NCI-H526 (cell line): ENCODE results near the gene HDAC4.
"Not testable (repeated sequence)": the region's sequence is repeated elsewhere in the genome, so short reads cannot be mapped to it uniquely, and the experiment has no call there.

Experiments used
- DNase-seq, 2 experiments: peaks; one replicate each; lab custom pipeline; 2025; lab: John Stamatoyannopoulos, UW

HDAC4 gene

DNA sequence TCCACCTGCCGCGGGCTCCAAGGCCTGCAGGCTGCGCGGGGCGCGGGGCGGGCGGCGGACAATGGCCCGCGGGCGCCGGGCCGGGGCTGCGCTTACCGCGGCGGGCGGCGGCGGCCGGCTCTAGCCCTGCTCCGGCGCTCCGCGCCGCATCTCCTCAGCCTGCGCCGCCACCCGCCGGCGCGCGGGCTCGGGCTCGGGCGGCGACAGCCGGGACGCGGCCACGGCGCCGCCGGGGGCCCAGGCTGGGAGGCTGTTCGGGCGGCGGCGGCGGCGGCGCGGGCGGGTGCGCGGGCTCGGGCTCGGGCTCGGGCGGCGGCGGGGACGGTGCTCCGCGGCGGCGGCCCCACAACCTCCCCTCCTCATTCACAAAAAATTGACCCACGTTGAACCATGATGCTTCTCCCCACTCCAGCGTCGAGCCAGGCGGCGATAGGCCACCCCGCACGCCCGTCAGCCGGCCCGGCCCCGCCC is at the start of gene HDAC4:
HDAC4 (minus strand) TSS at position 425 of the 471 bp plus-strand sequence. CDS start 48,321 bp downstream, outside the sequence.
- no peak for DNase-seq

DNA sequence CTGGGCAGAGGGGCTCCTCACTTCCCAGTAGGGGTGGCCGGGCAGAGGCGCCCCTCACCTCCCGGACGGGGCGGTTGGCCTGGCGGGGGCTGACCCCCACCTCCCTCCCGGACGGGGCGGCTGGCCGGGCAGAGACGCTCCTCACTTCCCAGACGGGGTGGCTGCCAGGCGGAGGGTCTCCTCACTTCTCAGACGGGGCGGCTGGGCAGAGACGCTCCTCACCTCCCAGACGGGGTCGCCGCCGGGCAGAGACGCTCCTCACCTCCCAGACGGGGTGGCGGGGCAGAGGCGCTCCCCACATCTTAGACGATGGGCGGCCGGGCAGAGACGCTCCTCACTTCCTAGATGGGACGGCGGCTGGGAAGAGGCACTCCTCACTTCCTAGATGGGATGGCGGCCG is 48.6 kb upstream of the HDAC4 start:
- DNase-seq, result not testable (repeated sequence)

DNA sequence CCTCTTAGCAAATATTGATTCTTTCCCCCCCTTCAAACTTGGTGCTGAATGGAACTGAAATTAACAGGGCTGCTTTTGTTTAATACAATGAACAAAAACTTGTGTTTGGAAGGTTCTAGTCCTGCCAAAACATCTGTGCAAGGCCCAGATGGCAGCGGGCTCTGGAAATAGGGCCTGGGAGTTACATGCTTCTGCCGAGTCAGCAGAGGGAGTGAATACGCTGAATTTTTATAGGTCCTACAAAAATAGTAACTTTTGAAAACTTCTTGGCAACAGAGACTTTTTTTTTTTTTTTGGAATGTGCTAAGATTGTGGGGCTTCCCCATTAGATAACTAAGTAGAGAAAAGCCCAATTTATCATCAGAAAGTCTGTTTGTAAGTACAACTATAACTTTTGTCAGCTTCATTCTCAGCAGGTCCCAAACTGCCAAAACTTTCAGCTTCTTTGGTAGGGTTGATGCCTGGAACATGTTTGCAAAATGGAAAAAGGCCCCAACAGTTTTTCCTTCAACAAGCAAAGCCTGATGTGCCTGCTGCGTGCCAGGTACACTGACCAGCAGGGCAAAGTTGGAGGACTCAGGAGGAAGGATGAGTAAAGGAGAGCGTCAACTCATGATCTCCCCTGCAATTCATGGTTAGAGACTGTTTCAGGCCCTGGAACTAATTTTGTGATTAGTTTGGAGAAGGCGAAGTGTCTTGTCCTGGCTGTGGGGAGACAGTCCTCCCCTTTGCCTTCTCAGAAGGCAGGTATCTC is 45.1 kb upstream of the HDAC4 start:
- DNase-seq, result peak in 1 of 2 experiments; percentile 50

DNA sequence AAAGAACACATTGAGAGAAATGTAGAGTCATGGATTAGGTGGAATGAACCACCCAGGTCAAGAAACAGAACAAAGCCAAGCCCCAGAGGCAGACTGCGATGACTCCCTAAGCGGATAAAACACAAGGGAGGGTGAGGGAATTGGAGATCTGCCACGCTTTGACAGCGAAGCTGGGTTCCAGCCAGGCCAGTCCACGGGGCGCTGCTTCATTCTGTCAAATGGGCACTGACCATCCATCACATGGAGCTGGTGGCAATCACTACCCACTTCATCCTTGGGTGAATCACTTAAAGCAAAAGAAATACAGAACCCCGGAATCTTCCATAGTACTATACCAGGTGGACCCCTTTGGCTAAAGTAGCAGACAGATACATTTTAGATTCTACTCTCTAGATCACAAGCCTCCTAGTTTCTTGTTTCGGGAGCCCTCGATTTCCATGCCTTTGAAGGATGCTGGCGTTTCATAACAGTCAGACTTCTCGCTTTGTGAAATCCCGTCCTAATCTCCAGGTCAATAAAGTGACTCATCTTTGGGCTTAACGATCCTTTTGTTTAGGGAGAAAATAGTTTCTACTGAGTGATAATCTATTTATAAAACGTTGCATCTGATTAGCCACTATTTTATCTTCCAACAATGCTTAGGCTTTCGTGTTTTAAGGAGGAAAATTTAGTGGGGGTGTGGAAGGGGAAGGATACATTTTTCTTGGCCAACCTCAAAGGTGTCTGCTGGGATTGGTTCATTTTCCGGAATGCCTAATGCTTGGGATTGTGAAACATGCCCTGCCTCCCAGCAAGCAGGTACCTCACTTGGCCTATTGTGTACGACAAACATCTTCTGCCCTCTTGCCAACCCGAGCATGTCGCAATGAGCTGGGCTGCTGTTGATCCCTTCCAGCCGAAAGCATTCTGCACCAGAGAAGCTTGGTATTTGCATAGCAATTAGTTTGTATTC is 44.1 kb upstream of the HDAC4 start:
- DNase-seq, result peak; percentile 94 to 97

DNA sequence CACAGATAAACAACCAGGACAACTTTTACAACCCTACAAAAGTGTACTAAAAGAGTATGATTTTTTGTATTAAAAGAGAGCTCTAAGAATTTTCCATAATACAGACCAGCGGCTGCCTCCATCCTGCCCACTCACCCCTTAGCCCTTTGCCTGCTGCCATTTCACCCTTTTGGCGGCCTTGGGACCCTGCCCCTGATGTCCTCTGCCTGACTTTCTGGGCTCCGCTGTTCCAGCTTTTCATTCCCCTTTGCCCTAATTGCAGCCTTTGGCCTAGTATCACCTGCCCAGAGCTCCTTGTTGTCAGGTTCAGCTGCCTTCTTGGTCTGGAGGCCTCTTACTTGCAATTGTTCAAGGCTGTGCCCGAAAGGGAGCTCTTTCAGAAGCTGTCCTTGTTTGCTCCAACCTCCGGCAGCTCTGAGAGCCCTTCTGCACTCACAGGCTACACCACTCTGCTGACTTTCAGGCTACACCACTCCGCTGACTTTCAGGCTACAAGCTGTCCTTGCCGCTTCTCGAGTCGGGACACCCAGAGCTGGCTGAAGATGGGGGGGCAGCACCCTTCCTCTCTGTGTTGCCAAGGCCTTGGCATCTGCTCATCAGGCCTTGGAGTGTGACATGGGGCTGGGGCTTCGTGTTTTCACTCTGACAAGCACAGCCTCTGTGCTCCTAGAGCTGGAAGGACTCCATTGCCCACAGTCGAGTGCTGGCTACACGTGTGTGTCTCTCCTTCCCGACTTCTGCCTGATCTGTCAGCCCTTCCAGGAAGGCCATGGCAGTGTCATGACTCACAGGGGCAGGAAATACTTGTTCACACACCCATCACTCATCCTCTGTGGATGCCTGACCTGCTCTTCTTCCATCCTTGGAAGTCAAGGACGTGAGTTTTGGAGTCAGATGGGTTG is 43.1 kb upstream of the HDAC4 start:
- DNase-seq, result no peak

DNA sequence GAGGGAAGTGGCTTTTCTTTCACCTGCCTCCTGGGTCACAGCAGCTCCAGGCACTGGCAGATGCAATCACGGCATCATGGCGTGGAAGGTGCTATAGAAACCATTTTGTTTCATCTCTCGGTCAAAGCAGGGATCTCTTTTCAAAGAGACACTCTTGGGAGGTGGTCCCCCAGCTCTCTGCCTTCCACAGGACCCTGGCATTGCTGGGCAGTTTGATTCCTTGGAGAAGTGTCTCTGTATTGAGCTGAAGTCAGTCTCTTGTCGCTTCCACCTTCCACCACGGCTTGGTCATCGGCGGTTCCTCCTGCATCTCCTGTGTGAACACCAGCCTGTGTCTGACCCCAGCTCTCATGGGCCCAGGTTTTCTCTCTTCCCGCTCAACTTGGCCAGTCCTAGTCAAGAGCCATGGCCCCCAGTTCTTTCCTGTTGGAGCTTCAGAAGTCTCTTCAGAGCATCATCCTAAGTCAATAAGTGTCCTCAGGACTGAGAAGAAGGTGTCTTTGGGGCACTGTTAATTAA is 42.3 kb upstream of the HDAC4 start:
- no peak for DNase-seq

DNA sequence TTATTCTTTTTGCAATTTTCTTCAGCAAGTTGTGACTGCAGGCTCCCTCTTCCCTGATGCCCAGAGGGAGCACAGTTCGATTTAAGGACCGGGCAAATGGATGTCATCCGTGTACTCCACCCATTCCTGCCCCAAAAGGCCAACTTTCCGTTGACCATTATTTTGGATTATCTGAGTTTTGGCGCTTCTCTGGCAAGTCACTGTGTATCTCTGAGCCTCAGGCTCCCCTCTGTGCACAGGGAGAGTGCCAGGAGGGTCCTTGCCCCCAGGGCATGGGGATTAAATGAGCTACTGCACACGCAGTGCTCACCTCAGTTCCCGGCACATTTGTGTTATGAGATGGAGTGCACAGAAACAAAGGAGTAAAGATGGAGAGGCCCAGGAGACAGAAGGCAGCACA is 41.4 kb upstream of the HDAC4 start:
- no peak for DNase-seq

DNA sequence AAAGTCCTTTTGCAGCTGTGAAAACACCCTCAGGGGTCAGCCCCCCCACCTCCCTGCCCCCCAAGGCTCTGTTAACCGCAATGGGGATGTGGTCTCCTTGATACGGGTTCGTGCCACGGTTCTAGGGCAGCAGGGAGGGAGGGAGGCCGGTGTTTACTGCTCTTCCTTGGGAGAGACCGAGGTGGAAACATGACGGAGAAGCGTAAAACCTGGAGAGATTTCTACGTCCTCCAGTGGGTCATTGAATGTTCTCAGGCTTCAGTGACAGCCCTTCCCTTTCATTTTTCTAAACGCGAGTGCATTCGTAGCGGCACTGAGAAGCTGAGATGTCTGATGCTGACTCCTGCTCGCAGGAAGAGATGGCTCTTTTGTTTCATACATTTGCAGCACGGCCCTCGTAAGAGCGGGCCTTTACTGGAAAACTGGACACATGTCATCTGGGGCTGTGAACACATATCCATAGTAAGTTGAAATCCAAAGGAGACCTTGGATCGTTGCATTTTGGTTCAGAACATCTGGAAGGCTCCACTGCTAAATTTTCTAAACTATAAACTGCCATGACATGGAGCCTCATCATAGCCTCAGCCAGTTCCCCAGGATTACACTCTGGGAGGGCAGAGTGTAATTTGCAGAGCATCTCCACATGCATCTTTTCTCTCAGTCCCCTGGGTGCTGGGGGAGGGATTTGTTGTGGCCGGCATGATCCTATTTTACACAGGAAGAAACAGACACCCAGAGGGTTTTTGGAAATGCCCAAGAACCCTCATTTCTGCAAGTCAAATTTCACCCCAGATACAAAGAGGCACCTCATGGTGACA is 40.6 kb upstream of the HDAC4 start:
- DNase-seq, result peak in 1 of 2 experiments; percentile 25

DNA sequence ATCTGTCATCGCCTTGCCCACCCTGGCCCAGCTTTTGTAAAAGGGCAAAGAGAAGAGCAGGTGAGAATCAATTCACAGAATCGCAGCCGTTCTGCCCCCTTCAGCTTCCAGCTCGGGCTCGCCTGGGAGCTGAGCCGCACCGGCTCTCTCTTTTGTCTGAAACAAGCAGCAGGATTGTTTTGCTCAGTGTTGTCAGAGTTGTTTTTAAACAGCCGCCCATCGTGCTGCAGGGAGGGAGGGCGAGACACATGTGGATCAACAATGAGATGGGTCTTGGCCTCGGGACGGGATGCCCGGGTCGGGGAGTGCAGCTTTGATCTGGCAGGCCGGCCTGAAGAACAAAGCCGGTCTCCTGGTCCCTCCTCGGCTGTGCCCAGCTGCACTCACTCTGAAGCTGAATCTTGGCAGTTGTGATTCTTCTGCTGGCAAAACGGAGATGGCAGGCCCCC is 39.7 kb upstream of the HDAC4 start:
- no peak for DNase-seq

DNA sequence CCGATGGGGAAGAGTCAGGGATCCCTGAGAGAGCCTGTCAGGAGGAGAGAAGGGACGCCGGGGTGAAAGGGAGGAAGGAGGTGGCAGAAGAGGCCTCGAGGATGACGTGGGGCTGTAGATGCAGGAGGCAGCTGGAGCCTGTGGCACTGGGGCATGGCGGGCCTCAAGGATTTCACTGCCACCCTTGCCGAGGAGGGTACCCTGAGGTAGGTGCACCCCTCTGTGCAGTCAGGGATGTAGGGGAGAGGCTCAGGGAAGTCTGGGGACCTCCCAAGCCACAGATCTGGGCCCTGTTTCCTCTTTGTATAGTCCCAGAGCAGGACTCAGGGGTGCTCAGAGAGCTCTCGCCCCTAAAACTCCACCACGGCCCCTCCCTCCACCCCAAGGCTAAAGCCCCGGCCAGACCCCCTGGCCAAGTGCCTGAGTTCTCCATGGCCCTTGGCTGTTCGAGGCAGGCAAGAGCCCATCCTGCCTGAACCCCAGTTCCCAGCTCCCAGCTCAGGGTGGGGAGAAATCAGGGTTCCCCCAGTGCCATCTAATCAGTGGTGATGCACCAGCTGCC is 39.0 kb upstream of the HDAC4 start:
- DNase-seq, result no peak

DNA sequence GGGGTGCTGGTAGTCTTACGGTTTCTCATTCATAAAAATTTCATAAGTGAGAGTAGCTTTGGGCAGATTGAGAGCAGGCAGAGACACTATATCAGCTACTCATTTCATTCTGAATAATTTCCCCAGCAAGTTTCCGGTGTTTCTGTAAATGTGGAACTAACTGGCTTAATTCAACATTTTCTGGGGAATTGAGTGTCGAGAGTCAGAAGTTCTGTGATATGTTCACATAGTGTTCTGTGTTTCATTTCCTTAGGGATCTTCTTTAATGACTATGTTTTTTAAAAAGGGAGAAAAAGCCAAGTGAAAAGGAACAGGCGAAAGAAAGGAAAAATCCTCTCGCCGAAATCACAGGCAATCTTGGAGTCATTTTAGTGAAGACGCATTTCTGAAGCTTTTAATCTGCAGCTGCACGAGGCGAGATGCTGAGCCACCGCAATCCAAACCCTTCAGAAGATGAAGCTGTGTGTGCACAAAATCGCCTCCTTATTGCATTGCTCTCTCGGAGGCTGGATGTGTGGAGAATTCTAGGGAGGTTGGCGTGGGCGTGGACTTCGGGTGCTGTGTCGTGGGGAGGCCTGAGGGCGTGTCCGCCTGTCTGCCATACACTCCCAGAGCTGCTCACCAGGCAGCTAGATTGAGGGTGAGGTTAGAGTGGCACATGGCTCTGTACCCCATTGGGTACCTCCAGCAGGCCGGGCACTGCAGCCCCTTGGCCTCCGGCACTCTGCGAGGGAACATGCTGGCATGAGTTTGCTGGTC is 38.4 kb upstream of the HDAC4 start:
- no peak for DNase-seq

DNA sequence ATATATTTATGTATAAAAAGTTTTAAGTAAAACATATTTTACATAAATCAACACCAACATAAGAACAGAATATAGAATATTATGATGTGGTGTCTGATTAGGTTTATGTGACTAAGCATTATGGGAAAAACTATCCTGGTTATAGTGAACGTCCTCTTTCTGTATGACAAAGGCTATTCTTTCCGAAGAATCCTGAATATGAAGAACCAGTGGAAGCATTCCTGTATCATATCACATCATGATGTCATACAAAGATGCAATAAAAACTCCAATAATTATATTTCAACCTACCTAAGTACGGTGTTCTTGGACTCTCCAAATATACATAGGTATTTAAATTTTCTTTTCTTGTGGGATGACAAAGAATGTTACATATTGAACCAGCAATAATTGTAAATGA is 37.5 kb upstream of the HDAC4 start:
- no peak for DNase-seq

DNA sequence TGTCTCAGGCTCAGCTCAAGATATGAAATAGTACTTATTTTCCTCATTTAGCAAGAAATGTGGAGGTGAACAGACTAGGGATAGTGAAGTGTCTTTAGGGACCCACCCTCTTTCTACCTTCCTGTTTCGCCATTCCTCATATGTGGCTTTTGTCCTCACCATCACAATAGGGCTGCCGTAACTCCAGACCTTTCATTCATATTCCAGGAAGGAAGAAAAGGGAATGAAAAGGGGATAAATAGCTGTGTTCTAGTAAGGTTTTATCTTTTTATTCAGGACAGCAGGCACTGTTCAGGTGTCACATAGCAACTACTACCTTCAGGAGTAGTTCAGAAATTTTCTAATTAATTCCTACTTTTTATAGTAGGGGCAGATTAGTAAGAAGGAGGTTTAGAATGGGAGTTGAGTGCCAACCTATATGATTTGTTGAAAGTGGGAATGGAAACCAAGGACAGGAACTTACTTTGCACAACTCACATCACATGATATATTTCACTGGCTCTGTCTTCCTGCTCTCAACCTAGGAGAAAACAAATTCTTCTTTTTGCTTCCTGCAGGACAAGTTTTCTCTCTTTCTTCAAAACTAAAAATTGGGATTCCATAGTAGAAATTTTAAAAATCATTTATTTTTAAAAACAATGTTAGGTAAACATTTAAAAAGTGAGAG is 36.0 kb upstream of the HDAC4 start:
- DNase-seq, result no peak

DNA sequence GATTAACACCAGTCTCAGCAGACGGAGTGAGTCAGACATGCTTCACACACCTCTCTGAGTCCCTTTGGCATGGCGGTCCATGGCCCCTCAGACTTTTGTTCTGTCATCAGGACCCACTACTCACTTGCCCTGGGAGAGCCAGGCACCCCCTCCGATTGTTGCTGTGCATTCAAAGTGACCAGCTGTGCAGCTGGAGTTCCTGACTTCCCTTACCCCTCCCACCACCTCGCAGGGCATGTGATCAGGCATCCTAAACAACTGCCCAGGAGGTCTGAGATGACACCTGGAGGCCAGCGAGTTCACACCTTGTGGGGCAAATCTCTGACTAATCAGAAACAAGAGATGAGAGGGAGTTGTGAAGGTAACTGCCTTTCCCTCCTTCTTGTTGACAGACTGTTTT is 35.3 kb upstream of the HDAC4 start:
- no peak for DNase-seq

DNA sequence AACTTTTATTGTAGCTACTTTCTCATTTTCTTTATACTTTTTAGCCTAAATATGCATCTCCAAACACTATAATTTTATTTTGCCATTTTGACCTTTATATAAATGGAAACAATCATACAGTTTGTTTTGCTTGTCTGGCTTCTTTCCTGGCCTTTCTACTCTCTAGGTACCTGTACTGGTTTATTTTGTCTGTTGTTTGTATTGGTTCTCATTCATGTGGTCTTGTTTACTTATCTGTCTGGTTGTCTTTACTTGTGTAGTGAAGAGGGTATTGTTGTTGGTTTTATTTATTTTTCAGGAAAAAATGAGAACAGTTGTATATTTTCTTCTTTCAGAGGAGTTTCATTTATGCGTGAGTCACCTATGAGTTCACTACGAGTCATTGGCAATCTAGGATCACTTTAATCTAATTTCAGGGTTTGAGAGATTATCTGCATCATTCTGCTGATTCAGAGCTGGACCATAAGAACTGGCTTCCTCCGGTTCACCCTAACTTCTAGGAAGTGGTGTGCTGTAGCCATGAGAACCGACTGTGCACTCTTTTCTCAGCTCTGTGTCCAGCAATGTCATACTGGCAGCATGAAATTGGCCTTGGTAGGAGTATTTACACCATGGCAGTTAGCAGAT is 33.1 kb upstream of the HDAC4 start:
- no peak for DNase-seq

DNA sequence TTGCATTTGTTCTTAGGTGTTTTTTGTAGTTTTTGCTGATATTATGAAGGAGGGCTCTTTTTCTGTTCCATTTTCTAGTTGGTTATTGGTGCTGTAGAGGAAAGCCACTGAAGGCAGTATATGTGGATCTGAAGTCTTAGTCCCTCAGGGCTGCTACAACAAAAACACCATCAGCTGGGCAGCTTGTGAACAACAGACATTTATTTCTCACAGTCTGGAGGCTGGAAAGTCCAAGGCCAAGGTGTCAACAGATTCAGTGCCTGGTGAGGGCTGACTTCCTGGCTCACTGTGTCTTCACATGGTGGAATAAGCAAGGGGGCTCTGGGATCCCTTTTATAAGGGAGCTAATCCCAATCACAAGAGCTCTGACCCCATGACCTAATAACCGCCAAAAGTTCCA is 31.4 kb upstream of the HDAC4 start:
- no peak for DNase-seq

DNA sequence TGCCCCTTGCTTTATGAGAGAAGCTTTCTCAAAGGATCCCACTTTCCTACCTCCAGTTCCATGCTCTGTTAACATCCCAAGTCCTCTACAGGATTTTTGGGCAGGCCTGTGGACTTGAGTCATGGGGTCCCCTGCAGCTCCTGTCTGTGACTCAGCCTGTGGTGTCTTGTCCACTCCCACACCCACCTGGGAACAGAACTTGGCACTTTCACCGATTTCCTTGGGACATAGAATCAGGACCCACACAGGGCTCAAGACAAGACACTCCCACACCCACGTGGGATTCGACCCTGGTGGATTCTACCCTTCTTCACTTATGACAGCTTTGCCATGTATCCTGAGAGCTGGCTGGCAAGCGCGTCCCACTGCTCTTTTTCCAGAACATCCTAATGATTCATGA is 30.7 kb upstream of the HDAC4 start:
- DNase-seq, result no peak
